Spinal cord (tissue), 10 donors: Measurements from ENCODE around the gene HIVEP2. TPM values are rescaled to one million over a fixed set of nuclear protein-coding genes. Genes with fewer than 3 reads are reported as not detected.
A peak's percentile ranks its signal among the peaks of the same experiment; 100 is the strongest.

Experiments
- DNase-seq, 6 donors: peaks; one replicate each; pipeline versions ENCODE4 v3.0.0 to v3.0.0-alpha.2; 2013 to 2015; ENCODE audit warnings: low spot score in 6 of 6, low read depth in 4 of 6
- H3K27ac ChIP-seq: one replicate; pipeline ENCODE4 v1.5.1; 2013; ENCODE audit warnings: low read depth, low read length, control low read depth
- H3K27me3 ChIP-seq: one replicate; pipeline ENCODE4 v1.6.1; 2013; ENCODE audit warnings: low read length; ENCODE audit not compliant: control insufficient read depth, insufficient read depth
- H3K36me3 ChIP-seq: one replicate; pipeline ENCODE4 v1.6.1; 2013; ENCODE audit warnings: low read length; ENCODE audit not compliant: control insufficient read depth, insufficient read depth
- H3K4me1 ChIP-seq: one replicate; pipeline ENCODE4 v1.6.1; 2013; ENCODE audit warnings: low read length; ENCODE audit not compliant: control insufficient read depth, insufficient read depth
- H3K4me3 ChIP-seq: one replicate; pipeline ENCODE4 v1.5.1; 2013; ENCODE audit warnings: low read depth, low read length, control low read depth
- H3K9me3 ChIP-seq: one replicate; pipeline ENCODE4 v1.6.1; 2013; ENCODE audit warnings: low read length; ENCODE audit not compliant: control insufficient read depth, insufficient read depth
- WGBS: methylation state at CpG from one replicate; pipeline ENCODE4 v1.1.5; 2013; ENCODE audit warnings: missing lambda C conversion rate; ENCODE audit not compliant: insufficient coverage; 5-methylcytosine and 5-hydroxymethylcytosine counted together
- polyA plus RNA-seq, 2 donors: library from polyadenylated mRNA; unstranded; fragments of 120-200 nt; gene quantifications; one replicate each; pipeline ENCODE4 v1.2.1, GENCODE V29; 2013; ENCODE audit not compliant: insufficient read length in 2 of 2
- total RNA-seq, 2 donors: library from RNA; depleted of rRNA in 1 of 2; stranded (reverse); fragments of 120-200 nt in 1 of 2; fragments of >200 nt in 1 of 2; gene quantifications; one replicate each; pipeline versions ENCODE4 v1.2.3 to v1.2.4, GENCODE V29; 2013 to 2014
- donor health status: healthy.

The HIVEP2 gene
- total and polyA plus RNA-seq, 4 donors = 22.9 to 53.8 (median 28.2) TPM

DNA sequence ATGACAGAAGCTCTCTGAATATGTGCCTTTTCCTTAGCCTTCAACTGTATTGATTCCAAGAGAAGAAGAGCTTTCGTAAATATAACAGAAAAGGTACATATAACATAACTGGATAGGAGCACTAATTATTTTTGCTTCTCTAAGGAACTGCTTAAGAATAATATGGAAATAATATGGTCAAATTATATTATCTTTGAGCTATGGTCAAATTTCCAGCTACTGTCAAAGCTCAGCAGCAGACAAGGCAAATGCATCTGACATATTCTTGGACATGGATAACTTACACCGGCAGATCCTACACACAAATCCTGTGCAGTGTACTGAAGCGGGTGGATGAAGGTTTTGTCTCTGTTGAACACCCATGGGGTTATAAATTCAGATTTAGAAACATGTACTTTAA is 150.6 kb downstream of the HIVEP2 start:
- H3K4me1 ChIP-seq = no peaks in the 10 kb centered on the region
- H3K27ac ChIP-seq = no peak overlapping the region
- no peaks in the 10 kb centered on the region for H3K36me3 ChIP-seq
- H3K27me3 ChIP-seq = no peaks in the 10 kb centered on the region
- no peak overlapping the region for H3K4me3 ChIP-seq
- H3K9me3 ChIP-seq = no peaks in the 10 kb centered on the region
- no CpG with 5 or more reads among the region's 3 CpGs for WGBS
- DNase-seq = no peak

DNA sequence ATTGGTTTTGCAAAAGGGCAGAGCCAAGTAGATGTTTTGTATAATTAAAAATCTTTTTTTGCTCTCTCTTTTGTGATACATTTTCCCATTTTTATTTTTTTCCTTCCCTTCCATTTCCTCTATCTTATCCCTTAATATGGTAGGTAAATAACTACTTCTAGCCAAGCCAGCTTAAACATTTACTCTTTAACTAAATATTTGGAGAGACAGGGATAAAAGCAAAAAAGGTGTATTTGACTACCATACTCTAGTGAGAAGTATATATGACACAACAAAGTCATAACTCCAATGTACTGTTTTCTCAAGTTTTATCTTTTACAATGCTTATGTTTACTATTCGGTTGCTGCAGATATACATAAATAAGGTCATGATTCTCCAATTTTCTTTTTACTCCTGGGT is 154.7 kb downstream of the HIVEP2 start:
- WGBS = no CpG with 5 or more reads among the region's 1 CpG

DNA sequence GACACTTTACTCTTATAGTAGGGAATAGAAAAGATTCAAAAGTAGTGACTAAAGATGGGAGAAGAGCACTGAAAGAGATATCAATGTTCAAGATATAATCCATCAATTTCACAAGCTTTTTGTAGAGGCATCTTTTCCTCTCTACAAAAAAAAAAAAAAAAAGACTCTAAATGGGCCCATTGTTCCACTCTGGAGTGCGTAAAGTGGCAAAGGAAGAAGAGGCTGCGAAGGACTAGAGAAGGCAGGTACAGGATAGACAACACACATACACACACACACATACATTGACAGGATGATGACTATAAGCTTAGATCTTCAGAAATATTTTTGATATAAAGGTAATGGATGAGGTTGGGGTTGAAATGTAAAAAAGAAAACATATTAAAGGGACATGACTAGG is 157.6 kb downstream of the HIVEP2 start:
- Histone ChIP-seq H3K36me3 (no peaks in the 10 kb centered on the region), H3K4me3 (no peak overlapping the region), H3K9me3 (no peaks in the 10 kb centered on the region), H3K27ac (no peak overlapping the region), H3K27me3 (no peaks in the 10 kb centered on the region), H3K4me1 (no peaks in the 10 kb centered on the region)
- no CpG with 5 or more reads among the region's 2 CpGs for WGBS
- DNase-seq = no peak

More for the DNA sequence above, 154.7 kb downstream of the HIVEP2 start:
- Histone ChIP-seq H3K4me1 (no peaks in the 10 kb centered on the region), H3K9me3 (no peaks in the 10 kb centered on the region), H3K36me3 (no peaks in the 10 kb centered on the region), H3K27ac (no peak overlapping the region), H3K27me3 (no peaks in the 10 kb centered on the region), H3K4me3 (no peak overlapping the region)
- no peak for DNase-seq

DNA sequence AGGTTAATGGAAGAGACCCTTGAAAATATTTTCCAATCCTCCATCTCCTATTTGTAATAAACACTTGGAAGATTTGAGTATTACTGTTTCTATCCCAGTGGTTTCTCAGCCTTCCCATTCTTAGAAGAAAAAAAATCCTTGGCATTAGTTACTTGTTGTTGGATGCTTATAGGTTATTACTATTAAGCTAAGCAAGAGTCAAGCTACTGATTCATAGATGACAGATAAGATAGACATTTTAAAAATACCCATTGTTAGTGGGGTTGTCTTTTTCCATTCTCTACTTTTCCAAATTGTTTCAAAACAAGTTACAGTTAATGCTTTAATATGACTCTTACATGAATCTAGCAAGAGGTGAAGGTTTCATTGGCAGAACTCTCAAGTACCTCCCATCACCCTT is 158.5 kb downstream of the HIVEP2 start:
- Histone ChIP-seq H3K9me3 (no peaks in the 10 kb centered on the region), H3K27me3 (no peaks in the 10 kb centered on the region), H3K27ac (no peak overlapping the region), H3K4me1 (no peaks in the 10 kb centered on the region), H3K36me3 (no peaks in the 10 kb centered on the region), H3K4me3 (no peak overlapping the region)
- no peak for DNase-seq

DNA sequence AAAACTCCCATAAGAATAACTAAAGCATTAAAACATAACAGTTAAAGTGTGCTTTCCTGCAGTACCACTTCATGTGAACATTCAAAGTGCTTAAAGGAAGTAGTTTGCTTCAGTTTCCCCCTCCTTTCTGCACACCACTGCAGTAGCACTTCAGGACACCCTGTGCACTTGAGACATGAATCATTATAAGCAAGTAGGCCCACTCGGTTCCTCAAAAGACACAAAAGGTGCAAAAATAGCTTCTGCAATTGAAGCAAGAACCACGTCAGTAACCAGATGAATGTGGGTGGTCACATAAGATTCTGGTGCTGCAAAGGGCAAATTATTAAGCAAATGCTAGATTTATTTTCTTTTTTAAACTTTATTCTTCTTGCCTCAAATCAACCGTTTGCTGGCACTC is 160.6 kb downstream of the HIVEP2 start:
- no peak overlapping the region for H3K27ac ChIP-seq
- DNase-seq = no peak
- no peaks in the 10 kb centered on the region for H3K9me3 ChIP-seq
- H3K36me3 ChIP-seq = no peaks in the 10 kb centered on the region
- H3K27me3 ChIP-seq = no peaks in the 10 kb centered on the region
- H3K4me1 ChIP-seq = no peaks in the 10 kb centered on the region
- H3K4me3 ChIP-seq = no peak overlapping the region
- WGBS = 33% methylated on average over 1 of the region's 3 CpGs

DNA sequence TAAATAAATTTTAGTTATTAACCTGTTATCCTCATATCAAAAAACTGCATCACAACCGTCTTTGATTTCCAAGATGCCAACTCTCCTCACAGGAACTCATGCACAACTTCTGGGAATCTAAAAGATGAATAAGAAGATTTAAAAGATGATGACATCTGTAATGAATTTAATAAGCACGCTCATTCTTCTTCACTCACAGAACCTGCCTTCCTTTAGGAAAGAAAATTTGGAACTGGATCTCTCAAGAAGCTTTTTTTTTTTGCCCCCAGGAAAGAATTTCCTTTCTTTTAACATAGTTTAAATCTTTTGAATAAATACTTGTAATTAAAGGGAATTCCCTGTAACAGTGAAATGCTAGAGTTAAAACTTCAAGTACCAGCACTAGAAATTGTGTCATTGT is 161.5 kb downstream of the HIVEP2 start:
- no peak for DNase-seq
- no peak overlapping the region for H3K27ac ChIP-seq
- no peaks in the 10 kb centered on the region for H3K36me3 ChIP-seq
- H3K4me1 ChIP-seq = no peaks in the 10 kb centered on the region
- no peak overlapping the region for H3K4me3 ChIP-seq
- H3K9me3 ChIP-seq = no peaks in the 10 kb centered on the region
- WGBS = no CpG with 5 or more reads among the region's 2 CpGs
- H3K27me3 ChIP-seq = no peaks in the 10 kb centered on the region

DNA sequence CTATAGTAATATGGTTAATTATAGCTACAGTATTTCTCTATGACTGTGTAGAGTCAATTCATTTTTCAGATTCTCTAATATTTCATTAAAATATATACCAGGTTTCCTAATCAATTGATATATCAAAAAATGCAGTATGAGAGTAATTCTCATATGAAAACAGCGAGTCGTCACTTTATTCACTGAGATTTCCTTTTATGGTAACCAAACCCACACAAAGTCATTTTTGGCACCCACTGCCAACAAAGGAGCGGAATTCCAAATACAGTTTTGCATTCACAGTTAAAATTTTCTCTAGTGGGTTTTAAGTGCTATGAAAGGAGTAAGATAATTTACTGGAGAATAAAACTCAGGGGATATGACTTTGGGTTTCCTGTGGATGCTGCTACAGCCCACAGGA is 163.8 kb downstream of the HIVEP2 start:
- Histone ChIP-seq H3K4me3 (no peak overlapping the region), H3K36me3 (no peaks in the 10 kb centered on the region), H3K27ac (no peak overlapping the region), H3K9me3 (no peaks in the 10 kb centered on the region), H3K4me1 (no peaks in the 10 kb centered on the region), H3K27me3 (no peaks in the 10 kb centered on the region)
- DNase-seq = peak in 1 of 6 donors; percentile 71
- no CpG with 5 or more reads among the region's 3 CpGs for WGBS

DNA sequence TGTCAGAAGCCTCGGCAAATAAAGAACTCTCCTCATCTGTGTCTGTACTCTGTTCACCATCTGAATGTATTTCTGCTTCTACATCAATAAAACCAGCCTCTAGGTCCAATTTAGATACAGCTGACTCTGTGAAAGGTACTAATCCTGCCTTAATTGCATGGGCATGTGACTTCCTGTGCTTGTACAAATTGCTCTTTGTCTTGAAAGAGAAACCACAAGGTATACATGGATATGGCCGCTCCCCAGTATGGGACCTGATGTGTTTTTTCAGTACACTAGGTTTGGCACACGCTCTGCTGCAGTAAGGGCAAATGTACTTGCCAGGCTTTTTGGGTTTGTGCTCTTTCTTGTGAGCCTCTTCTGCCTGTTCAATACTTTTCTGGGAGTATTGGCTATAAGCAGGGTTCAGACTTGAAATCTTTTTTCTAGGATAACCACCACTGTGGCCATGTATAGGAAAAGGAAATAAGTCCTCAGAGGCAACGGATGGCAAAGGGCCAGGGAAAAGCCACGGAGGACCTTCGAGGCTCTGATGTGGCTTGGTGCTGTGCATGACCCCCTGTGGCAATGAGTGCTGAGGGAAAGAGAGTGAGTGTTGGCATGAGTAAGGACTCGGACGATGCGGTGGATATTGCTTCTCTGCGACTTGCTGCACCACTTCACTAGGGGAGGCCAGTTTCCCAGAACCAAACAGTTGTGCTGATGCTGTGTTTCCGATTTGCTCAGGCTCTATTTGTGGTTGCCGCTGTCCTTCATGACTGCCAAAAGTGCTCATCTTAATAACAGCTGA is 170.9 kb downstream of the HIVEP2 start:
- Histone ChIP-seq H3K4me1 (no peaks in the 10 kb centered on the region), H3K27me3 (no peaks in the 10 kb centered on the region), H3K9me3 (no peaks in the 10 kb centered on the region), H3K27ac (no peak overlapping the region), H3K36me3 (peaks cover 23% of the 10 kb centered on the region), H3K4me3 (no peak overlapping the region)
- WGBS = 97% methylated on average over 12 of the region's 12 CpGs
- DNase-seq = no peak

DNA sequence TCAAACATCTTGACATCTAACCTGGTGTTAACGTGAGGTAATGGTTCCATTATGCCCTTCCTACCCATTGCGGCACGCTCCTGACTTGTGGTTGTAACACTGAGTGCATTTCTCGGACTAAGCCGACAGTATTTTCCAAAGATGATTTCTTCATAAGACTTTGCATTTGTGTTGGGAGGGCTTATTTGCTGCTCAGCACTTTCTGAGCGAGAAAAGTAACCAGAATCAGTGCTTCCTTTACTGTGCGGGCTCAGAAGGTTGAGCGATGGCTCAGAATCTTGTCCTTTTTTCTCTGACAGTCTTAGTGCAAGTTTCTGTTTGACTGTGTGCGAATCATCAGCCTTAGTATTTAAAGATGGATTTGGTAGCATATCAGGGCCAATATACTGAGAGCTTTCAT is 171.7 kb downstream of the HIVEP2 start:
- DNase-seq = no peak

DNA sequence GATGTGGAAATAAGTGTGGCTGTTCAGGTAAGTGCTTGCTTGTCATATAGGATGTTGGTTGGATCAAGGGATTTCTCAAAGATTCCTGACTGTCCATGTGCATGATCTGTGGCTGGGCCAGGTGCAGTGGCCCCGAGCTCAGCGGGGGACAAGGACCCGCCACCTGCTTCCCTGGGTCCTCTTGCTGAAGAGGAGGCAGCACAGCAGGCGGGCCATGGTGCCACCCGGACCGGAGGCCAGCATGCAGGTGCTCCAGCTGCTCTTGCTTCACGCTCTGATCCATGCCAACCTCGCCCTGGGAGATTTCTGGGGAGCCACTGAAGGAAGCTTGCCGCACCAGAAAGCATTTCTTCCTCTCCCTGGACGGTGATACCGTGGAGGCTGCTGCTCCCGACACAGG is 173.8 kb downstream of the HIVEP2 start:
- Histone ChIP-seq H3K27me3 (no peaks in the 10 kb centered on the region), H3K9me3 (no peaks in the 10 kb centered on the region), H3K36me3 (peaks cover 23% of the 10 kb centered on the region), H3K27ac (no peak overlapping the region), H3K4me3 (no peak overlapping the region), H3K4me1 (no peaks in the 10 kb centered on the region)
- no peak for DNase-seq
- 94% methylated on average over 12 of the region's 12 CpGs for WGBS

More for the DNA sequence above, 171.7 kb downstream of the HIVEP2 start:
- H3K27ac ChIP-seq = no peak overlapping the region
- H3K36me3 ChIP-seq = peaks cover 23% of the 10 kb centered on the region
- H3K27me3 ChIP-seq = no peaks in the 10 kb centered on the region
- H3K4me1 ChIP-seq = no peaks in the 10 kb centered on the region
- H3K9me3 ChIP-seq = no peaks in the 10 kb centered on the region
- H3K4me3 ChIP-seq = no peak overlapping the region
- WGBS = 100% methylated on average over 8 of the region's 9 CpGs
